Astrocyte (in vitro differentiated cells and primary cell): ENCODE results near the gene TLCD2.

Experiments
- CTCF ChIP-seq: IDR thresholded peaks from 2 replicates; pipeline ENCODE4 v1.5.1; 2011; ENCODE audit warnings: low read depth, mild to moderate bottlenecking, inconsistent platforms, low read length, moderate library complexity; ENCODE audit not compliant: insufficient read depth
- EZH2 ChIP-seq: IDR thresholded peaks from 2 replicates; pipeline ENCODE4 v1.6.1; 2012; ENCODE audit warnings: mild to moderate bottlenecking, low read length, inconsistent platforms; ENCODE audit not compliant: insufficient read depth

- TF ChIP-seq CTCF (no peak), EZH2 (no peak)
Measured at GRCh38 chr17:1736348-1737281, 26.4 kb upstream of the TLCD2 start.
